GM12878 (cell line): ENCODE results near the gene LSM14B. TPM values are rescaled to one million over a fixed set of nuclear protein-coding genes. Genes with fewer than 3 reads are reported as not detected.

Source experiments
- DPF2 ChIP-seq: fragments of 450-650 bp; IDR thresholded peaks from 2 replicates; pipeline ENCODE4 v1.6.1; 2017; ENCODE audit warnings: mild to moderate bottlenecking
- FOXM1 ChIP-seq: IDR thresholded peaks from 2 replicates; pipeline ENCODE4 v1.6.1; 2012; ENCODE audit warnings: low read depth, mild to moderate bottlenecking, inconsistent platforms, low read length, moderate library complexity
- MXI1 ChIP-seq: fragments of 150-350 bp; IDR thresholded peaks from 2 replicates; pipeline ENCODE4 v1.6.1; 2011; ENCODE audit warnings: low read depth, mild to moderate bottlenecking, inconsistent platforms, low read length, improper control_type of control experiment
- SMAD1 ChIP-seq: fragments of 450-650 bp; IDR thresholded peaks from 2 replicates; pipeline ENCODE4 v1.6.1; 2018; ENCODE audit warnings: mild to moderate bottlenecking, low read depth; ENCODE audit not compliant: partially characterized antibody
- SMC3 ChIP-seq: IDR thresholded peaks from 2 replicates; pipeline ENCODE4 v1.6.1; 2011; ENCODE audit warnings: low read length, improper control_type of control experiment, borderline replicate concordance
- TCF7 ChIP-seq: IDR thresholded peaks from 2 replicates; pipeline ENCODE4 v1.6.1; 2014; ENCODE audit warnings: antibody characterized with exemption, borderline replicate concordance
- YY1 ChIP-seq: IDR thresholded peaks from 2 replicates; pipeline ENCODE4 v1.6.1; 2011; ENCODE audit warnings: low read depth, mild to moderate bottlenecking, low read length
- polyA plus RNA-seq, 11 experiments: library from polyadenylated mRNA; depleted of rRNA in 4 of 11; unstranded in 6 of 11; stranded (reverse) in 5 of 11; fragments of >200 nt; fragmentation: Nextera tagmentation in 4 of 11; fragmentation: Illumina TruSeq in 1 of 11; extraction: Ambion mirVana in 4 of 11; extraction: Trizol in 1 of 11; gene quantifications; 1 replicate in 1 of 11; 2 replicates in 10 of 11; pipeline versions ENCODE4 v1.2.1 to v1.2.3, GENCODE V29; 2011 to 2016; ENCODE audit warnings: inconsistent platforms in 2 of 11, missing spikeins in 2 of 11, low read depth in 1 of 11
- total RNA-seq, 4 experiments: library from RNA; depleted of rRNA in 3 of 4; stranded (reverse); fragments of >200 nt in 3 of 4; fragmentation: Illumina TruSeq in 1 of 4; extraction: Trizol in 1 of 4; gene quantifications; 2 replicates each; pipeline versions ENCODE4 v1.2.1 to v1.2.3, GENCODE V29; 2013 to 2021
- TF ChIP-seq, protein P1 (sequence below): fragments of 450-650 bp; IDR thresholded peaks from 2 replicates; pipeline ENCODE4 v1.6.1; 2016; ENCODE audit warnings: mild to moderate bottlenecking, moderate library complexity, borderline replicate concordance
- TF ChIP-seq, protein P2 (sequence below): fragments of 450-650 bp; IDR thresholded peaks from 2 replicates; pipeline ENCODE4 v1.6.1; 2016; ENCODE audit warnings: mild to moderate bottlenecking
- TF ChIP-seq, protein P3 (sequence below): IDR thresholded peaks from 2 replicates; pipeline ENCODE4 v1.6.1; 2012; ENCODE audit warnings: low read length, inconsistent platforms
- TF ChIP-seq, protein P4 (sequence below): IDR thresholded peaks from 2 replicates; pipeline ENCODE4 v1.6.1; 2012; ENCODE audit warnings: improper control_type of control experiment, low read depth, low read length; ENCODE audit not compliant: insufficient replicate concordance
- TF ChIP-seq, protein P5 (sequence below): fragments of 450-650 bp; IDR thresholded peaks from 2 replicates; pipeline ENCODE4 v1.6.1; 2014; ENCODE audit warnings: mild to moderate bottlenecking

Gene LSM14B
- total and polyA plus RNA-seq, 10 of the 15 experiments (the other 5 are each of a cell fraction or from before 2014, with no cell fraction given): 0.56 to 34.3 (median 15.6) TPM

DNA sequence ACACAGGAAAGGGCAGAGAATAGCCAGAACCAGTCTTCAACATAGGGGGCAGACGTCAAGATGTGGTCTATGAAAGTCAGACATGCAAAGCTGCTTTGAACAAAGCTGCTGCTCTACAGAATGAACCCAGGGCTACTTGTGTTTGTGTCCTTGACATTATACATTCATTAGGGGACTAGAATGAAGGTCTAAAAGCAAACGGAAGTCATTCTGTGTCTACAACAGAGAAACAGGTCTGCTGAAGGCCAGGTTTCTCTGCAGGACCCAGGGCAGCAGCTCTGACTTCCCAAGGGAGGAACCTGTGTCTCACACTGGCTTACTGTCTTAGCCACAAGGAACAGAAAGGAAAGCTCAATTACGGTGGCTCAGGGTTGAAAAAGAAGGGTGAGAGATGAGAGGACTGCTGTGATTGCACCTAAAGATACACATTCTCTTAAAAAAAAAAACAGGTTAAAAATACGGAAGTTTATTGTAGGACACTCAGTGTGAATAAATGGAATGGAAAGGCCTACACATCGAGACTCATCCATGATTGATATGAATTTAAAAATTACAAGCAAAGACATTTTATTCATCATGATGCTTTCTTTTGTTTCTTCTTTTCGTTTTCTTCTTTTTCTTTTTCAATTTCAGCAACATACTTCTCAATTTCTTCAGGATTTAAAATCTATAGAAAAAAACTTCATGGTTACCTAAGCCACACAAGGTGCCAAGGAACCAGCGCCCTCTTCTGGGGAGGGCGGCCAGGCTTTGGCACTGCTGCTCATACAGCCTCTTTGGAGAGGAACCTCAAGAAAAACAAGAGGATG, 14.2 kb downstream of the LSM14B start (continued):
- TF ChIP-seq, protein P1, sequence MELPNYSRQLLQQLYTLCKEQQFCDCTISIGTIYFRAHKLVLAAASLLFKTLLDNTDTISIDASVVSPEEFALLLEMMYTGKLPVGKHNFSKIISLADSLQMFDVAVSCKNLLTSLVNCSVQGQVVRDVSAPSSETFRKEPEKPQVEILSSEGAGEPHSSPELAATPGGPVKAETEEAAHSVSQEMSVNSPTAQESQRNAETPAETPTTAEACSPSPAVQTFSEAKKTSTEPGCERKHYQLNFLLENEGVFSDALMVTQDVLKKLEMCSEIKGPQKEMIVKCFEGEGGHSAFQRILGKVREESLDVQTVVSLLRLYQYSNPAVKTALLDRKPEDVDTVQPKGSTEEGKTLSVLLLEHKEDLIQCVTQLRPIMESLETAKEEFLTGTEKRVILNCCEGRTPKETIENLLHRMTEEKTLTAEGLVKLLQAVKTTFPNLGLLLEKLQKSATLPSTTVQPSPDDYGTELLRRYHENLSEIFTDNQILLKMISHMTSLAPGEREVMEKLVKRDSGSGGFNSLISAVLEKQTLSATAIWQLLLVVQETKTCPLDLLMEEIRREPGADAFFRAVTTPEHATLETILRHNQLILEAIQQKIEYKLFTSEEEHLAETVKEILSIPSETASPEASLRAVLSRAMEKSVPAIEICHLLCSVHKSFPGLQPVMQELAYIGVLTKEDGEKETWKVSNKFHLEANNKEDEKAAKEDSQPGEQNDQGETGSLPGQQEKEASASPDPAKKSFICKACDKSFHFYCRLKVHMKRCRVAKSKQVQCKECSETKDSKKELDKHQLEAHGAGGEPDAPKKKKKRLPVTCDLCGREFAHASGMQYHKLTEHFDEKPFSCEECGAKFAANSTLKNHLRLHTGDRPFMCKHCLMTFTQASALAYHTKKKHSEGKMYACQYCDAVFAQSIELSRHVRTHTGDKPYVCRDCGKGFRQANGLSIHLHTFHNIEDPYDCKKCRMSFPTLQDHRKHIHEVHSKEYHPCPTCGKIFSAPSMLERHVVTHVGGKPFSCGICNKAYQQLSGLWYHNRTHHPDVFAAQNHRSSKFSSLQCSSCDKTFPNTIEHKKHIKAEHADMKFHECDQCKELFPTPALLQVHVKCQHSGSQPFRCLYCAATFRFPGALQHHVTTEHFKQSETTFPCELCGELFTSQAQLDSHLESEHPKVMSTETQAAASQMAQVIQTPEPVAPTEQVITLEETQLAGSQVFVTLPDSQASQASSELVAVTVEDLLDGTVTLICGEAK: no peak
- TF ChIP-seq FOXM1 (no peak), YY1 (peak; percentile 59; the same call in 1 of the 2 replicates), TCF7 (no peak), DPF2 (no peak), MXI1 (no peak), SMC3 (peak; percentile 78), SMAD1 (no peak)
- TF ChIP-seq, protein P2, sequence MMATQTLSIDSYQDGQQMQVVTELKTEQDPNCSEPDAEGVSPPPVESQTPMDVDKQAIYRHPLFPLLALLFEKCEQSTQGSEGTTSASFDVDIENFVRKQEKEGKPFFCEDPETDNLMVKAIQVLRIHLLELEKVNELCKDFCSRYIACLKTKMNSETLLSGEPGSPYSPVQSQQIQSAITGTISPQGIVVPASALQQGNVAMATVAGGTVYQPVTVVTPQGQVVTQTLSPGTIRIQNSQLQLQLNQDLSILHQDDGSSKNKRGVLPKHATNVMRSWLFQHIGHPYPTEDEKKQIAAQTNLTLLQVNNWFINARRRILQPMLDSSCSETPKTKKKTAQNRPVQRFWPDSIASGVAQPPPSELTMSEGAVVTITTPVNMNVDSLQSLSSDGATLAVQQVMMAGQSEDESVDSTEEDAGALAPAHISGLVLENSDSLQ: no peak
- TF ChIP-seq, protein P3, sequence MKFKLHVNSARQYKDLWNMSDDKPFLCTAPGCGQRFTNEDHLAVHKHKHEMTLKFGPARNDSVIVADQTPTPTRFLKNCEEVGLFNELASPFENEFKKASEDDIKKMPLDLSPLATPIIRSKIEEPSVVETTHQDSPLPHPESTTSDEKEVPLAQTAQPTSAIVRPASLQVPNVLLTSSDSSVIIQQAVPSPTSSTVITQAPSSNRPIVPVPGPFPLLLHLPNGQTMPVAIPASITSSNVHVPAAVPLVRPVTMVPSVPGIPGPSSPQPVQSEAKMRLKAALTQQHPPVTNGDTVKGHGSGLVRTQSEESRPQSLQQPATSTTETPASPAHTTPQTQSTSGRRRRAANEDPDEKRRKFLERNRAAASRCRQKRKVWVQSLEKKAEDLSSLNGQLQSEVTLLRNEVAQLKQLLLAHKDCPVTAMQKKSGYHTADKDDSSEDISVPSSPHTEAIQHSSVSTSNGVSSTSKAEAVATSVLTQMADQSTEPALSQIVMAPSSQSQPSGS: no peak
- TF ChIP-seq, protein P4, sequence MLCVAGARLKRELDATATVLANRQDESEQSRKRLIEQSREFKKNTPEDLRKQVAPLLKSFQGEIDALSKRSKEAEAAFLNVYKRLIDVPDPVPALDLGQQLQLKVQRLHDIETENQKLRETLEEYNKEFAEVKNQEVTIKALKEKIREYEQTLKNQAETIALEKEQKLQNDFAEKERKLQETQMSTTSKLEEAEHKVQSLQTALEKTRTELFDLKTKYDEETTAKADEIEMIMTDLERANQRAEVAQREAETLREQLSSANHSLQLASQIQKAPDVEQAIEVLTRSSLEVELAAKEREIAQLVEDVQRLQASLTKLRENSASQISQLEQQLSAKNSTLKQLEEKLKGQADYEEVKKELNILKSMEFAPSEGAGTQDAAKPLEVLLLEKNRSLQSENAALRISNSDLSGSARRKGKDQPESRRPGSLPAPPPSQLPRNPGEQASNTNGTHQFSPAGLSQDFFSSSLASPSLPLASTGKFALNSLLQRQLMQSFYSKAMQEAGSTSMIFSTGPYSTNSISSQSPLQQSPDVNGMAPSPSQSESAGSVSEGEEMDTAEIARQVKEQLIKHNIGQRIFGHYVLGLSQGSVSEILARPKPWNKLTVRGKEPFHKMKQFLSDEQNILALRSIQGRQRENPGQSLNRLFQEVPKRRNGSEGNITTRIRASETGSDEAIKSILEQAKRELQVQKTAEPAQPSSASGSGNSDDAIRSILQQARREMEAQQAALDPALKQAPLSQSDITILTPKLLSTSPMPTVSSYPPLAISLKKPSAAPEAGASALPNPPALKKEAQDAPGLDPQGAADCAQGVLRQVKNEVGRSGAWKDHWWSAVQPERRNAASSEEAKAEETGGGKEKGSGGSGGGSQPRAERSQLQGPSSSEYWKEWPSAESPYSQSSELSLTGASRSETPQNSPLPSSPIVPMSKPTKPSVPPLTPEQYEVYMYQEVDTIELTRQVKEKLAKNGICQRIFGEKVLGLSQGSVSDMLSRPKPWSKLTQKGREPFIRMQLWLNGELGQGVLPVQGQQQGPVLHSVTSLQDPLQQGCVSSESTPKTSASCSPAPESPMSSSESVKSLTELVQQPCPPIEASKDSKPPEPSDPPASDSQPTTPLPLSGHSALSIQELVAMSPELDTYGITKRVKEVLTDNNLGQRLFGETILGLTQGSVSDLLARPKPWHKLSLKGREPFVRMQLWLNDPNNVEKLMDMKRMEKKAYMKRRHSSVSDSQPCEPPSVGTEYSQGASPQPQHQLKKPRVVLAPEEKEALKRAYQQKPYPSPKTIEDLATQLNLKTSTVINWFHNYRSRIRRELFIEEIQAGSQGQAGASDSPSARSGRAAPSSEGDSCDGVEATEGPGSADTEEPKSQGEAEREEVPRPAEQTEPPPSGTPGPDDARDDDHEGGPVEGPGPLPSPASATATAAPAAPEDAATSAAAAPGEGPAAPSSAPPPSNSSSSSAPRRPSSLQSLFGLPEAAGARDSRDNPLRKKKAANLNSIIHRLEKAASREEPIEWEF: no peak
- TF ChIP-seq, protein P5, sequence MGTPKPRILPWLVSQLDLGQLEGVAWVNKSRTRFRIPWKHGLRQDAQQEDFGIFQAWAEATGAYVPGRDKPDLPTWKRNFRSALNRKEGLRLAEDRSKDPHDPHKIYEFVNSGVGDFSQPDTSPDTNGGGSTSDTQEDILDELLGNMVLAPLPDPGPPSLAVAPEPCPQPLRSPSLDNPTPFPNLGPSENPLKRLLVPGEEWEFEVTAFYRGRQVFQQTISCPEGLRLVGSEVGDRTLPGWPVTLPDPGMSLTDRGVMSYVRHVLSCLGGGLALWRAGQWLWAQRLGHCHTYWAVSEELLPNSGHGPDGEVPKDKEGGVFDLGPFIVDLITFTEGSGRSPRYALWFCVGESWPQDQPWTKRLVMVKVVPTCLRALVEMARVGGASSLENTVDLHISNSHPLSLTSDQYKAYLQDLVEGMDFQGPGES: no peak
